K562 (cell line): ENCODE measurements around the gene TF. TPM values are rescaled to one million over a fixed set of nuclear protein-coding genes. Genes with fewer than 3 reads are reported as not detected.

ENCODE experiments used
- ATAC-seq: fragments of 200-7000 bp; cut with Tn5 transposase; 3 replicates; pipeline ENCODE4 v1.9.1; 2020; ENCODE audit warnings: moderate library complexity
- BruUV-seq: library from RNA; stranded (reverse); fragments of 400-500 nt; replicated peaks from 2 replicates; lab custom pipeline; 2021; lab: Mats Ljungman, UMichigan
- CTCF ChIA-PET: fragments of 300-600 bp; formaldehyde crosslinking; extraction: SDS; loops from one replicate; lab custom pipeline; 2021; ENCODE audit warnings: low intra/inter-chr PET ratio; lab: Yijun Ruan, JAX
- POLR2A ChIA-PET: fragments of 300-600, 350-650 bp; sonication (Branson Sonifier 250); formaldehyde crosslinking; extraction: SDS; loops from one replicate; lab custom pipeline; 2021; ENCODE audit warnings: antibody characterized with exemption, inconsistent platforms; lab: Yijun Ruan, JAX
- DNase-seq, 4 experiments: peaks; one replicate each; pipeline versions ENCODE4 v3.0.0 to v3.0.0-alpha.2; 2011 to 2018; ENCODE audit warnings: low spot score in 3 of 4, mixed read lengths in 3 of 4; ENCODE audit errors: extremely low read depth in 1 of 4
- FAIRE-seq: peaks from 2 replicates; lab custom pipeline; 2011; peaks lifted over from hg19 to GRCh38; lab: Jason Lieb, UNC
- H2AFZ ChIP-seq: 2 replicates; pipeline ENCODE4 v1.6.0; 2011; ENCODE audit warnings: low read depth, low read length, control low read depth, inconsistent platforms
- H3K27ac ChIP-seq: fragments of 200-600 bp; 3 replicates; pipeline ENCODE4 v1.8.0; 2011; ENCODE audit warnings: low read depth, mild to moderate bottlenecking, control low read depth, inconsistent platforms, low read length, moderate library complexity, mixed read lengths; ENCODE audit errors: extremely low read depth
- H3K27me3 ChIP-seq, 2 experiments: fragments of 300-600 bp in 1 of 2; 2 replicates in 1 of 2; 3 replicates in 1 of 2; pipeline versions ENCODE4 v1.6.0 to v1.8.0; 2011; ENCODE audit warnings: inconsistent platforms in 2 of 2, low read length in 2 of 2, mild to moderate bottlenecking in 1 of 2, mixed read lengths in 1 of 2, moderate library complexity in 1 of 2; ENCODE audit not compliant: control insufficient read depth in 2 of 2, insufficient read depth in 2 of 2
- H3K36me3 ChIP-seq: fragments of 300-600 bp; 3 replicates; pipeline ENCODE4 v1.8.0; 2011; ENCODE audit warnings: mild to moderate bottlenecking, low read length, inconsistent platforms; ENCODE audit not compliant: control insufficient read depth, insufficient read depth
- H3K4me1 ChIP-seq, 2 experiments: fragments of 200-600 bp in 1 of 2; replicated peaks in 1 of 2; 2 replicates in 1 of 2; 3 replicates in 1 of 2; pipeline versions ENCODE4 v1.5.1 to v1.8.0; 2011; ENCODE audit warnings: inconsistent platforms in 2 of 2, low read length in 2 of 2, mild to moderate bottlenecking in 1 of 2, mixed read lengths in 1 of 2, moderate library complexity in 1 of 2; ENCODE audit not compliant: control insufficient read depth in 2 of 2, insufficient read depth in 2 of 2
- H3K4me2 ChIP-seq: 2 replicates; pipeline ENCODE4 v1.6.1; 2011; ENCODE audit warnings: low read length, control low read depth, inconsistent platforms, mixed read lengths; ENCODE audit not compliant: insufficient read depth
- H3K4me3 ChIP-seq: fragments of 200-600 bp; sonication (generic), shearing (Covaris generic); 2 replicates; pipeline ENCODE4 v1.5.1; 2016; ENCODE audit warnings: control low read depth, inconsistent platforms
- H3K79me2 ChIP-seq: fragments of 200-600 bp; 3 replicates; pipeline ENCODE4 v1.8.0; 2011; ENCODE audit warnings: low read length, inconsistent platforms; ENCODE audit not compliant: control insufficient read depth, insufficient read depth
- H3K9ac ChIP-seq, 2 experiments: 2 replicates each; pipeline versions ENCODE4 v1.6.0 to v1.6.1; 2011; ENCODE audit warnings: low read depth in 2 of 2, low read length in 2 of 2, control low read depth in 1 of 2, inconsistent platforms in 1 of 2, mild to moderate bottlenecking in 1 of 2, mixed read lengths in 1 of 2; ENCODE audit not compliant: insufficient read depth in 1 of 2
- H3K9me1 ChIP-seq: one replicate; pipeline ENCODE4 v1.6.0; 2011; ENCODE audit warnings: inconsistent platforms, mild to moderate bottlenecking, low read length, moderate library complexity; ENCODE audit not compliant: control insufficient read depth, insufficient read depth
- H3K9me3 ChIP-seq: replicated peaks from 2 replicates; pipeline ENCODE4 v1.5.1; 2011; ENCODE audit warnings: low read depth, low read length, inconsistent platforms; ENCODE audit not compliant: control insufficient read depth, insufficient read depth
- H4K20me1 ChIP-seq: replicated peaks from 2 replicates; pipeline ENCODE4 v1.6.1; 2011; ENCODE audit warnings: low read length, inconsistent platforms, mixed read lengths; ENCODE audit not compliant: control insufficient read depth, insufficient read depth
- BRCA1 ChIP-seq, 2 experiments: fragments of 450-650 bp in 1 of 2; sonication (generic) in 1 of 2; formaldehyde crosslinking in 1 of 2; IDR thresholded peaks; 2 replicates each; pipeline versions ENCODE4 v1.5.0 to v1.6.1; 2017 to 2020; ENCODE audit warnings: mild to moderate bottlenecking in 1 of 2, missing genetic modification reagents in 1 of 2
- CHAMP1 ChIP-seq: fragments of 450-650 bp; IDR thresholded peaks from 2 replicates; pipeline ENCODE4 v1.6.1; 2016; ENCODE audit warnings: mild to moderate bottlenecking
- GATA2 ChIP-seq: sonication (generic); formaldehyde crosslinking; IDR thresholded peaks from 2 replicates; pipeline ENCODE4 v1.4.0; 2020; ENCODE audit warnings: mild to moderate bottlenecking, missing genetic modification reagents
- HNRNPH1 ChIP-seq: fragments of 200-400 bp; formaldehyde crosslinking; optimal IDR thresholded peaks from 2 replicates; pipeline ENCODE3; 2017; ENCODE audit warnings: low read depth, mild to moderate bottlenecking, low read length, moderate library complexity
- MTA1 ChIP-seq: fragments of 450-650 bp; IDR thresholded peaks from 2 replicates; pipeline ENCODE4 v1.6.1; 2017; ENCODE audit warnings: borderline replicate concordance
- POLR2H ChIP-seq: IDR thresholded peaks from 2 replicates; pipeline ENCODE4 v1.6.1; 2016; ENCODE audit warnings: missing genetic modification characterization, low read depth, mild to moderate bottlenecking, control low read depth, missing compliant biosample characterization, moderate library complexity
- PYGO2 ChIP-seq: fragments of 450-650 bp; IDR thresholded peaks from 2 replicates; pipeline ENCODE4 v1.6.1; 2016; ENCODE audit warnings: mild to moderate bottlenecking, missing genetic modification characterization, moderate library complexity, missing compliant biosample characterization
- ZNF197 ChIP-seq: fragments of 200-800 bp; sonication (Bioruptor generic); IDR thresholded peaks from 2 replicates; pipeline ENCODE4 v1.6.1; 2016; ENCODE audit warnings: low read depth, missing genetic modification characterization, missing compliant biosample characterization
- WGBS: fragments of 100-300 bp; shearing (Covaris generic); methylation state at CpG from one replicate; pipeline ENCODE4 v1.1.6; 2016; ENCODE audit warnings: low coverage, mixed read lengths; ENCODE audit not compliant: insufficient coverage; ENCODE audit errors: missing lambda C conversion rate; 5-methylcytosine and 5-hydroxymethylcytosine counted together
- in situ Hi-C: fragments of 300-500 bp; cut with MboI; formaldehyde crosslinking; loops from 4 replicates; pipeline ENCODE4 v1.15.0; 2018; ENCODE audit warnings: inconsistent platforms, mixed read lengths
- intact Hi-C: fragments of 100-400 bp; cut with micrococcal nuclease; formaldehyde crosslinking; loops from 2 replicates; pipeline ENCODE4 v1.14.2; 2022
- polyA plus RNA-seq, 8 experiments: library from polyadenylated mRNA; depleted of rRNA in 4 of 8; stranded (reverse) in 5 of 8; unstranded in 3 of 8; fragments of >200 nt; fragmentation: Nextera tagmentation in 2 of 8; fragmentation: Illumina TruSeq in 1 of 8; extraction: Ambion mirVana in 2 of 8; extraction: Trizol in 1 of 8; gene quantifications; 2 replicates each; pipeline versions ENCODE4 v1.2.1 to v1.2.3, GENCODE V29; 2011 to 2014; ENCODE audit warnings: inconsistent platforms in 1 of 8, missing spikeins in 1 of 8
- total RNA-seq, 7 experiments: library from RNA; depleted of rRNA in 6 of 7; stranded (reverse); fragments of >200 nt in 6 of 7; fragmentation: Illumina TruSeq in 2 of 7; extraction: Trizol in 2 of 7; gene quantifications; 2 replicates each; pipeline versions ENCODE4 v1.2.1 to v1.2.3, GENCODE V29; 2011 to 2021; ENCODE audit warnings: low replicate concordance in 1 of 7

Gene TF
- total and polyA plus RNA-seq, 9 of the 15 experiments (the other 6 are each of a cell fraction or from before 2014, with no cell fraction given): 0.09 to 9.2 (median 3.1) TPM

GRCh38 chr3:133712017-133712416 lies 34.2 kb upstream of the TF start:
- Histone ChIP-seq H2AFZ (no peak overlapping the region), H3K9ac (no peak overlapping the region), H3K4me2 (no peak overlapping the region), H3K4me3 (no peak overlapping the region), H3K4me1 (no peaks in the 10 kb centered on the region), H3K27me3 (peaks cover 11 to 50% of the 10 kb centered on the region in 2 experiments), H3K27ac (no peak overlapping the region), H3K79me2 (no peaks in the 10 kb centered on the region), H3K9me1 (no peaks in the 10 kb centered on the region), H3K36me3 (no peaks in the 10 kb centered on the region), H4K20me1 (no peaks in the 10 kb centered on the region), H3K9me3 (no peaks in the 10 kb centered on the region)
- no peak for ATAC-seq
- no TSS peak for BruUV-seq
- TF ChIP-seq PYGO2 (tag): no peak
- TF ChIP-seq GATA2: no peak
- no peak for TF ChIP-seq POLR2H (tag)
- no peak for TF ChIP-seq HNRNPH1
- TF ChIP-seq BRCA1 (IDR thresholded peaks at IDR 0.05): no peak
- no peak for TF ChIP-seq BRCA1 (CRISPR knock-in tag; IDR thresholded peaks at IDR 0.05)
- TF ChIP-seq MTA1: no peak
- no peak for TF ChIP-seq ZNF197 (CRISPR knock-in tag)
- TF ChIP-seq CHAMP1: no peak
- ChIA-PET CTCF (no interaction called here), POLR2A (interaction anchor here (1.0 kb wide), 1 partner anchor 10 kb away, joined by 3 read pairs; no protein-coding TSS in a partner anchor)
- intact Hi-C loops: no loop called here
- WGBS: 0% methylated on average over 5 of the region's 5 CpGs
- no peak for DNase-seq
- in situ Hi-C loops: no loop called here
- no peak for FAIRE-seq
